Liver (tissue), 9 donors: ENCODE results near the gene PLCG2. TPM values are rescaled to one million over a fixed set of nuclear protein-coding genes. Genes with fewer than 3 reads are reported as not detected.

ENCODE experiments used
- DNase-seq: peaks from one replicate; pipeline ENCODE4 v3.0.0-alpha.2; 2017; ENCODE audit warnings: low spot score
- H3K27ac ChIP-seq, 2 donors: one replicate each; pipeline ENCODE4 v1.7.0; 2013; ENCODE audit warnings: inconsistent platforms in 2 of 2, low read length in 2 of 2, control low read depth in 1 of 2, low read depth in 1 of 2, mild to moderate bottlenecking in 1 of 2
- H3K27me3 ChIP-seq, 4 donors: one replicate each; pipeline versions ENCODE4 v1.6.1 to v1.7.0; 2013; ENCODE audit warnings: low read length in 3 of 4, inconsistent platforms in 1 of 4, mild to moderate bottlenecking in 1 of 4, moderate library complexity in 1 of 4; ENCODE audit not compliant: control insufficient read depth in 4 of 4, insufficient read depth in 4 of 4
- H3K36me3 ChIP-seq, 4 donors: one replicate each; pipeline versions ENCODE4 v1.6.1 to v1.7.0; 2013; ENCODE audit warnings: low read length in 3 of 4, mild to moderate bottlenecking in 3 of 4, low read depth in 1 of 4, moderate library complexity in 1 of 4; ENCODE audit not compliant: control insufficient read depth in 4 of 4, insufficient read depth in 3 of 4
- H3K4me1 ChIP-seq, 4 donors: one replicate each; pipeline versions ENCODE4 v1.6.1 to v1.7.0; 2013; ENCODE audit warnings: low read length in 3 of 4, mild to moderate bottlenecking in 3 of 4, moderate library complexity in 1 of 4; ENCODE audit not compliant: control insufficient read depth in 4 of 4, insufficient read depth in 4 of 4
- H3K4me3 ChIP-seq, 3 donors: one replicate each; pipeline versions ENCODE4 v1.6.1 to v1.7.0; 2013; ENCODE audit warnings: low read length in 3 of 3, control low read depth in 1 of 3, low read depth in 1 of 3, mild to moderate bottlenecking in 1 of 3
- H3K9ac ChIP-seq, 2 donors: one replicate each; pipeline ENCODE4 v1.7.0; 2013; ENCODE audit warnings: low read length in 2 of 2, mild to moderate bottlenecking in 2 of 2, moderate library complexity in 2 of 2, control low read depth in 1 of 2, low read depth in 1 of 2
- H3K9me3 ChIP-seq, 4 donors: one replicate each; pipeline versions ENCODE4 v1.6.1 to v1.7.0; 2013; ENCODE audit warnings: low read length in 3 of 4; ENCODE audit not compliant: control insufficient read depth in 4 of 4
- EGR1 ChIP-seq, 2 donors: IDR thresholded peaks; 2 replicates each; pipeline ENCODE4 v1.6.1; 2016 to 2018; ENCODE audit warnings: antibody characterized with exemption in 2 of 2, low read depth in 2 of 2
- FOXA1 ChIP-seq: IDR thresholded peaks from 2 replicates; pipeline ENCODE4 v1.6.1; 2016; ENCODE audit warnings: antibody characterized with exemption
- FOXA2 ChIP-seq: IDR thresholded peaks from 2 replicates; pipeline ENCODE4 v1.6.1; 2016; ENCODE audit warnings: antibody characterized with exemption
- GABPA ChIP-seq, 2 donors: IDR thresholded peaks in 1 of 2; conservative IDR thresholded peaks in 1 of 2; 2 replicates each; pipeline ENCODE4 v1.6.1; 2016; ENCODE audit warnings: antibody characterized with exemption in 2 of 2, mild to moderate bottlenecking in 1 of 2, moderate library complexity in 1 of 2
- HNF4A ChIP-seq, 2 donors: conservative IDR thresholded peaks; 2 replicates each; pipeline ENCODE4 v1.6.1; 2016; ENCODE audit warnings: antibody characterized with exemption in 2 of 2, mild to moderate bottlenecking in 2 of 2
- HNF4G ChIP-seq: IDR thresholded peaks from 2 replicates; pipeline ENCODE4 v1.6.1; 2016; ENCODE audit warnings: antibody characterized with exemption
- JUND ChIP-seq, 2 donors: IDR thresholded peaks; 2 replicates each; pipeline ENCODE4 v1.6.1; 2016; ENCODE audit warnings: antibody characterized with exemption in 2 of 2
- NR2F2 ChIP-seq: IDR thresholded peaks from 2 replicates; pipeline ENCODE4 v1.6.1; 2016; ENCODE audit warnings: antibody characterized with exemption
- RAD21 ChIP-seq, 2 donors: IDR thresholded peaks; 2 replicates each; pipeline ENCODE4 v1.6.1; 2016; ENCODE audit warnings: antibody characterized with exemption in 2 of 2, mild to moderate bottlenecking in 2 of 2
- RXRA ChIP-seq, 2 donors: IDR thresholded peaks; 2 replicates each; pipeline ENCODE4 v1.6.1; 2017 to 2018; ENCODE audit warnings: antibody characterized with exemption in 2 of 2, mild to moderate bottlenecking in 1 of 2
- SP1 ChIP-seq: IDR thresholded peaks from 2 replicates; pipeline ENCODE4 v1.6.1; 2018; ENCODE audit warnings: antibody characterized with exemption, mild to moderate bottlenecking
- TAF1 ChIP-seq: conservative IDR thresholded peaks from 2 replicates; pipeline ENCODE4 v1.6.1; 2016; ENCODE audit warnings: antibody characterized with exemption, mild to moderate bottlenecking
- YY1 ChIP-seq: IDR thresholded peaks from 2 replicates; pipeline ENCODE4 v1.6.1; 2016; ENCODE audit warnings: antibody characterized with exemption, mild to moderate bottlenecking
- polyA plus RNA-seq, 2 donors: library from polyadenylated mRNA; stranded (reverse) in 1 of 2; unstranded in 1 of 2; fragments of 200-250 nt in 1 of 2; fragments of >200 nt in 1 of 2; fragmentation: Nextera tagmentation in 1 of 2; extraction: Ambion mirVana in 1 of 2; gene quantifications; one replicate each; pipeline versions ENCODE4 v1.2.1 to v1.2.3, GENCODE V29; 2013 to 2015
- total RNA-seq, 2 donors: library from RNA; depleted of rRNA; stranded (reverse); fragments of >200 nt; gene quantifications; one replicate each; pipeline ENCODE4 v1.2.3, GENCODE V29; 2014
- TF ChIP-seq, protein P1 (sequence below): IDR thresholded peaks from 2 replicates; pipeline ENCODE4 v1.6.1; 2016; ENCODE audit warnings: antibody characterized with exemption
- TF ChIP-seq, protein P2 (sequence below): fragments of 150-350 bp; IDR thresholded peaks from 2 replicates; pipeline ENCODE4 v1.5.1; 2017; ENCODE audit warnings: improper control_type of control experiment, low read depth, low read length; ENCODE audit not compliant: missing input control
- TF ChIP-seq, protein P3 (sequence below): IDR thresholded peaks from 2 replicates; pipeline ENCODE4 v1.6.1; 2016; ENCODE audit warnings: antibody characterized with exemption, mild to moderate bottlenecking
- TF ChIP-seq, protein P4 (sequence below): IDR thresholded peaks from 2 replicates; pipeline ENCODE4 v1.6.1; 2016; ENCODE audit warnings: antibody characterized with exemption
- TF ChIP-seq, protein P5 (sequence below): IDR thresholded peaks from 2 replicates; pipeline ENCODE4 v1.6.1; 2016; ENCODE audit warnings: antibody characterized with exemption
- donor health status: healthy.
- donor health status: healthy.
- donor health status: healthy.
- donor health status: healthy.
- donor health status: healthy.

Gene PLCG2
- total and polyA plus RNA-seq, 4 donors, result 7.1 to 21.6 (median 15.8) TPM

DNA sequence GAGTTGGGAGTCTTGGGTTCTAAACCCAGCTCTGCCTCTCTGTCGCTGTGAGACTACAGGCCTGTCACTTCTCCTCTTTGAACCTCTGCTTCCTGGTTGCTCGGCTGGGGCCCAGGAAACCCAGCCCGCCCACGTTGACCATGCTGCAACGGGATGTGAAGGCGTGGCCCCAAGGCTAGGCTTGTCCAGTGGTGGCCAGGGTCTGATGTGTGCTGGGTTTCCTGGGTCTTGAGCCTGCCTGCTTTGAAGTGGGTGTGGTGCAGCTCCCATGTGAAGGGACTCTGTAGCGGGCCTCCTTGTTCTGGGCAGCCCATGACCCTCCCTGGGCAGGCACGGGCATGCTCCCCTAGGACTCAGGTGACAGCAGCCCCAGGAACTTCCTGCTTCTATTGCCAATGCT, 149.9 kb downstream of the PLCG2 start (continued):
- TF ChIP-seq, protein P1, sequence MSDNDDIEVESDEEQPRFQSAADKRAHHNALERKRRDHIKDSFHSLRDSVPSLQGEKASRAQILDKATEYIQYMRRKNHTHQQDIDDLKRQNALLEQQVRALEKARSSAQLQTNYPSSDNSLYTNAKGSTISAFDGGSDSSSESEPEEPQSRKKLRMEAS, result no peak
- no peak for TF ChIP-seq RAD21 (IDR thresholded peaks at IDR 0.05)
- TF ChIP-seq JUND (IDR thresholded peaks at IDR 0.05), result no peak
- no peak for TF ChIP-seq NR2F2

DNA sequence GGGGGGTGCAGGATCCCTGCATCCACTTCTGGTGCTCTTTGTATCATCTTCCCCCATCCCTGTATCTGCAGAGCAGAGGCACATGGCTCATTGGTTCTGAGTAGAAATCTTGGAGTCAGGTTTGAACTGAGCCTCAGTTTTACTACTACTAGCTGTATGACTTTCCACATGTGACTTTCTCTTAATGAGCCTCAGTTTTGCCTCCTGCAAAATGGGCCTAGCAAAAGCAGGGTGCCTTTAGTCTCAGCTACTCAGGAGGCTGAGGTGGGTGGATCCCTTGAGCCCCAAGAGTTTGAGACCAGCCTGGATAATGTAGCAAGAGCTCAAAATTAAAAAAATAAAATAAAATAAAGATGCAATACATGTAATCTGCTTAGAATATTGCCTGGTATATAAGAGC, 150.8 kb downstream of the PLCG2 start:
- Histone ChIP-seq H3K36me3 (peaks cover 5 to 46% (median 39%) of the 10 kb centered on the region in 4 donors), H3K9ac (no peak overlapping the region), H3K9me3 (no peaks in the 10 kb centered on the region), H3K27ac (no peak overlapping the region), H3K4me3 (no peak overlapping the region), H3K27me3 (no peaks in the 10 kb centered on the region), H3K4me1 (no peaks in the 10 kb centered on the region)
- TF ChIP-seq, protein P2, sequence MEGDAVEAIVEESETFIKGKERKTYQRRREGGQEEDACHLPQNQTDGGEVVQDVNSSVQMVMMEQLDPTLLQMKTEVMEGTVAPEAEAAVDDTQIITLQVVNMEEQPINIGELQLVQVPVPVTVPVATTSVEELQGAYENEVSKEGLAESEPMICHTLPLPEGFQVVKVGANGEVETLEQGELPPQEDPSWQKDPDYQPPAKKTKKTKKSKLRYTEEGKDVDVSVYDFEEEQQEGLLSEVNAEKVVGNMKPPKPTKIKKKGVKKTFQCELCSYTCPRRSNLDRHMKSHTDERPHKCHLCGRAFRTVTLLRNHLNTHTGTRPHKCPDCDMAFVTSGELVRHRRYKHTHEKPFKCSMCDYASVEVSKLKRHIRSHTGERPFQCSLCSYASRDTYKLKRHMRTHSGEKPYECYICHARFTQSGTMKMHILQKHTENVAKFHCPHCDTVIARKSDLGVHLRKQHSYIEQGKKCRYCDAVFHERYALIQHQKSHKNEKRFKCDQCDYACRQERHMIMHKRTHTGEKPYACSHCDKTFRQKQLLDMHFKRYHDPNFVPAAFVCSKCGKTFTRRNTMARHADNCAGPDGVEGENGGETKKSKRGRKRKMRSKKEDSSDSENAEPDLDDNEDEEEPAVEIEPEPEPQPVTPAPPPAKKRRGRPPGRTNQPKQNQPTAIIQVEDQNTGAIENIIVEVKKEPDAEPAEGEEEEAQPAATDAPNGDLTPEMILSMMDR, result no peak
- TF ChIP-seq, protein P3, sequence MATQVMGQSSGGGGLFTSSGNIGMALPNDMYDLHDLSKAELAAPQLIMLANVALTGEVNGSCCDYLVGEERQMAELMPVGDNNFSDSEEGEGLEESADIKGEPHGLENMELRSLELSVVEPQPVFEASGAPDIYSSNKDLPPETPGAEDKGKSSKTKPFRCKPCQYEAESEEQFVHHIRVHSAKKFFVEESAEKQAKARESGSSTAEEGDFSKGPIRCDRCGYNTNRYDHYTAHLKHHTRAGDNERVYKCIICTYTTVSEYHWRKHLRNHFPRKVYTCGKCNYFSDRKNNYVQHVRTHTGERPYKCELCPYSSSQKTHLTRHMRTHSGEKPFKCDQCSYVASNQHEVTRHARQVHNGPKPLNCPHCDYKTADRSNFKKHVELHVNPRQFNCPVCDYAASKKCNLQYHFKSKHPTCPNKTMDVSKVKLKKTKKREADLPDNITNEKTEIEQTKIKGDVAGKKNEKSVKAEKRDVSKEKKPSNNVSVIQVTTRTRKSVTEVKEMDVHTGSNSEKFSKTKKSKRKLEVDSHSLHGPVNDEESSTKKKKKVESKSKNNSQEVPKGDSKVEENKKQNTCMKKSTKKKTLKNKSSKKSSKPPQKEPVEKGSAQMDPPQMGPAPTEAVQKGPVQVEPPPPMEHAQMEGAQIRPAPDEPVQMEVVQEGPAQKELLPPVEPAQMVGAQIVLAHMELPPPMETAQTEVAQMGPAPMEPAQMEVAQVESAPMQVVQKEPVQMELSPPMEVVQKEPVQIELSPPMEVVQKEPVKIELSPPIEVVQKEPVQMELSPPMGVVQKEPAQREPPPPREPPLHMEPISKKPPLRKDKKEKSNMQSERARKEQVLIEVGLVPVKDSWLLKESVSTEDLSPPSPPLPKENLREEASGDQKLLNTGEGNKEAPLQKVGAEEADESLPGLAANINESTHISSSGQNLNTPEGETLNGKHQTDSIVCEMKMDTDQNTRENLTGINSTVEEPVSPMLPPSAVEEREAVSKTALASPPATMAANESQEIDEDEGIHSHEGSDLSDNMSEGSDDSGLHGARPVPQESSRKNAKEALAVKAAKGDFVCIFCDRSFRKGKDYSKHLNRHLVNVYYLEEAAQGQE, result no peak
- TF ChIP-seq FOXA1 (no peak), JUND (IDR thresholded peaks at IDR 0.05) (no peak), NR2F2 (no peak), SP1 (no peak), RXRA (IDR thresholded peaks at IDR 0.05) (no peak), HNF4A (conservative IDR thresholded peaks at IDR 0.05) (no peak), EGR1 (IDR thresholded peaks at IDR 0.05; ENCODE audit: low read depth in 2 of 2) (no peak), FOXA2 (no peak), HNF4G (no peak), TAF1 (no peak), YY1 (no peak), GABPA (IDR thresholded peaks at IDR 0.05 in 1 of 2, conservative IDR thresholded peaks at IDR 0.05 in 1 of 2) (no peak), RAD21 (IDR thresholded peaks at IDR 0.05) (no peak)
- TF ChIP-seq, protein P4, sequence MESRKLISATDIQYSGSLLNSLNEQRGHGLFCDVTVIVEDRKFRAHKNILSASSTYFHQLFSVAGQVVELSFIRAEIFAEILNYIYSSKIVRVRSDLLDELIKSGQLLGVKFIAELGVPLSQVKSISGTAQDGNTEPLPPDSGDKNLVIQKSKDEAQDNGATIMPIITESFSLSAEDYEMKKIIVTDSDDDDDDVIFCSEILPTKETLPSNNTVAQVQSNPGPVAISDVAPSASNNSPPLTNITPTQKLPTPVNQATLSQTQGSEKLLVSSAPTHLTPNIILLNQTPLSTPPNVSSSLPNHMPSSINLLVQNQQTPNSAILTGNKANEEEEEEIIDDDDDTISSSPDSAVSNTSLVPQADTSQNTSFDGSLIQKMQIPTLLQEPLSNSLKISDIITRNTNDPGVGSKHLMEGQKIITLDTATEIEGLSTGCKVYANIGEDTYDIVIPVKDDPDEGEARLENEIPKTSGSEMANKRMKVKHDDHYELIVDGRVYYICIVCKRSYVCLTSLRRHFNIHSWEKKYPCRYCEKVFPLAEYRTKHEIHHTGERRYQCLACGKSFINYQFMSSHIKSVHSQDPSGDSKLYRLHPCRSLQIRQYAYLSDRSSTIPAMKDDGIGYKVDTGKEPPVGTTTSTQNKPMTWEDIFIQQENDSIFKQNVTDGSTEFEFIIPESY, result no peak
- TF ChIP-seq, protein P1, result no peak
- TF ChIP-seq, protein P5, sequence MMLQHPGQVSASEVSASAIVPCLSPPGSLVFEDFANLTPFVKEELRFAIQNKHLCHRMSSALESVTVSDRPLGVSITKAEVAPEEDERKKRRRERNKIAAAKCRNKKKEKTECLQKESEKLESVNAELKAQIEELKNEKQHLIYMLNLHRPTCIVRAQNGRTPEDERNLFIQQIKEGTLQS, result no peak
- no peak for DNase-seq
